Endothelial cell of umbilical vein (primary cell): Measurements from ENCODE around the gene CHST11. TPM values are rescaled to one million over a fixed set of nuclear protein-coding genes. Genes with fewer than 3 reads are reported as not detected.

Experiments used
- BruUV-seq: library from RNA; stranded (reverse); fragments of 400-500 nt; replicated peaks from 2 replicates; lab custom pipeline; 2021; lab: Mats Ljungman, UMichigan
- CTCF ChIA-PET: fragments of 300-600, 350-600 bp; sonication (Branson Sonifier 250); formaldehyde crosslinking; loops from one replicate; lab custom pipeline; 2021; ENCODE audit warnings: antibody characterized with exemption, inconsistent platforms; lab: Charles Lee
- POLR2A ChIA-PET: fragments of 300-600, 350-600 bp; sonication (Branson Sonifier 250); formaldehyde crosslinking; loops from one replicate; lab custom pipeline; 2021; ENCODE audit warnings: antibody characterized with exemption, inconsistent platforms; lab: Charles Lee
- DNase-seq: peaks from one replicate; pipeline ENCODE4 v3.0.0-alpha.2; 2011; ENCODE audit warnings: low read depth, low spot score
- FAIRE-seq: peaks from 2 replicates; lab custom pipeline; 2011; peaks lifted over from hg19 to GRCh38; lab: Jason Lieb, UNC
- H2AFZ ChIP-seq: 2 replicates; pipeline ENCODE4 v1.6.0; 2012; ENCODE audit warnings: low read depth, low read length, control low read depth, inconsistent platforms
- H3K27ac ChIP-seq: 2 replicates; pipeline ENCODE4 v1.5.1; 2011; ENCODE audit warnings: low read depth, mild to moderate bottlenecking, control low read depth, low read length, moderate library complexity; ENCODE audit not compliant: insufficient read depth
- H3K27me3 ChIP-seq, 2 experiments: 2 replicates each; pipeline versions ENCODE4 v1.6.0 to v1.6.1; 2011; ENCODE audit warnings: low read length in 2 of 2, mixed read lengths in 1 of 2; ENCODE audit not compliant: control insufficient read depth in 2 of 2, insufficient read depth in 2 of 2
- H3K36me3 ChIP-seq, 2 experiments: 2 replicates in 1 of 2; 3 replicates in 1 of 2; pipeline ENCODE4 v1.5.1; 2011; ENCODE audit warnings: low read length in 2 of 2, mild to moderate bottlenecking in 1 of 2, moderate library complexity in 1 of 2; ENCODE audit not compliant: control insufficient read depth in 2 of 2, insufficient read depth in 2 of 2; ENCODE audit errors: extremely low read depth in 1 of 2
- H3K4me1 ChIP-seq: 3 replicates; pipeline ENCODE4 v1.5.1; 2011; ENCODE audit warnings: mild to moderate bottlenecking, low read length; ENCODE audit not compliant: control insufficient read depth, insufficient read depth; ENCODE audit errors: extremely low read depth
- H3K4me2 ChIP-seq: 2 replicates; pipeline ENCODE4 v1.6.1; 2011; ENCODE audit warnings: low read length, control low read depth, mixed read lengths; ENCODE audit not compliant: insufficient read depth
- H3K4me3 ChIP-seq, 3 experiments: fragments of 200-600 bp in 1 of 3; sonication (generic), shearing (Covaris generic) in 1 of 3; replicated peaks in 1 of 3; 2 replicates each; pipeline ENCODE4 v1.5.1; 2011 to 2016; ENCODE audit warnings: control low read depth in 3 of 3, low read length in 3 of 3, mild to moderate bottlenecking in 2 of 3, inconsistent platforms in 1 of 3, low read depth in 1 of 3, moderate library complexity in 1 of 3; ENCODE audit not compliant: insufficient read depth in 1 of 3
- H3K79me2 ChIP-seq: 2 replicates; pipeline ENCODE4 v1.6.0; 2012; ENCODE audit warnings: low read length, inconsistent platforms; ENCODE audit not compliant: control insufficient read depth, insufficient read depth
- H3K9ac ChIP-seq: replicated peaks from 2 replicates; pipeline ENCODE3; 2011; ENCODE audit warnings: low read length, control low read depth; ENCODE audit not compliant: insufficient read depth; ENCODE audit errors: extremely low read depth
- H3K9me1 ChIP-seq: replicated peaks from 3 replicates; pipeline ENCODE4 v1.6.0; 2011; ENCODE audit warnings: mild to moderate bottlenecking, low read length; ENCODE audit not compliant: control insufficient read depth, insufficient read depth; ENCODE audit errors: extremely low read depth
- H3K9me3 ChIP-seq: replicated peaks from 2 replicates; pipeline ENCODE4 v1.5.1; 2012; ENCODE audit warnings: low read length, inconsistent platforms; ENCODE audit not compliant: control insufficient read depth, insufficient read depth
- H4K20me1 ChIP-seq: replicated peaks from 2 replicates; pipeline ENCODE3; 2011; ENCODE audit warnings: mild to moderate bottlenecking, low read length; ENCODE audit not compliant: control insufficient read depth, insufficient read depth; ENCODE audit errors: extremely low read depth
- CTCF ChIP-seq, 2 donors: IDR thresholded peaks; 1 replicate in 1 of 2; 2 replicates in 1 of 2; pipeline ENCODE4 v1.5.1; 2011; ENCODE audit warnings: low read length in 2 of 2, mild to moderate bottlenecking in 2 of 2, moderate library complexity in 2 of 2, control low read depth in 1 of 2, inconsistent platforms in 1 of 2, low read depth in 1 of 2; ENCODE audit not compliant: insufficient read depth in 1 of 2; ENCODE audit errors: extremely low read depth in 1 of 2
- EZH2 ChIP-seq: IDR thresholded peaks from 2 replicates; pipeline ENCODE4 v1.6.1; 2012; ENCODE audit warnings: borderline replicate concordance, low read depth, mild to moderate bottlenecking, moderate library complexity, low read length, inconsistent platforms; ENCODE audit not compliant: severe bottlenecking
- MAX ChIP-seq: IDR thresholded peaks from 2 replicates; pipeline ENCODE4 v1.6.1; 2011; ENCODE audit not compliant: insufficient read depth, insufficient read length
- POLR2A ChIP-seq: IDR thresholded peaks from 2 replicates; pipeline ENCODE4 v1.6.1; 2012; ENCODE audit warnings: low read depth, mild to moderate bottlenecking, control low read depth, low read length
- POLR2AphosphoS5 ChIP-seq: IDR thresholded peaks from 2 replicates; pipeline ENCODE4 v1.6.1; 2012; ENCODE audit warnings: low read depth, mild to moderate bottlenecking, control low read depth, low read length, moderate library complexity; ENCODE audit not compliant: insufficient read depth
- dilution Hi-C: fragments of 300-500 bp; cut with MboI; formaldehyde crosslinking; loops from one replicate; pipeline ENCODE4 v1.15.0; 2019; ENCODE audit warnings: low sequenced_read_pairs; ENCODE audit not compliant: extremely low pct_ligation_motif_present
- intact Hi-C: fragments of 100-400 bp; cut with micrococcal nuclease; formaldehyde crosslinking; loops from one replicate; pipeline ENCODE4 v1.10.0; 2022
- polyA plus RNA-seq, 4 experiments: library from polyadenylated mRNA; depleted of rRNA in 3 of 4; stranded (reverse) in 3 of 4; unstranded in 1 of 4; fragments of >200 nt; gene quantifications; 2 replicates each; pipeline versions ENCODE4 v1.2.1 to v1.2.3, GENCODE V29; 2011 to 2012; ENCODE audit warnings: missing spikeins in 1 of 4
- total RNA-seq: library from RNA; stranded (reverse); gene quantifications from 2 replicates; pipeline ENCODE4 v1.2.3, GENCODE V29; 2021

The CHST11 gene
- total and polyA plus RNA-seq, 2 donors (not counting 3 experiments of a cell fraction or from before 2014, with no cell fraction given) = 19.7 to 20.9 TPM

GRCh38 chr12:104410786-104411185, 46.0 kb upstream of the CHST11 start:
- no TSS peak for BruUV-seq
- FAIRE-seq = no peak
- intact Hi-C loops = no loop called here

More at GRCh38 chr12:104410786-104411185, 46.0 kb upstream of the CHST11 start:
- H3K36me3 ChIP-seq = no peaks in the 10 kb centered on the region
- no peak overlapping the region for H3K4me3 ChIP-seq
- no peaks in the 10 kb centered on the region for H4K20me1 ChIP-seq
- POLR2A ChIA-PET = no interaction called here
- no peaks in the 10 kb centered on the region for H3K9me1 ChIP-seq
- H3K4me1 ChIP-seq = peaks cover 28% of the 10 kb centered on the region
- H3K4me2 ChIP-seq = no peak overlapping the region
- H3K9ac ChIP-seq = no peak overlapping the region
- dilution Hi-C loops = no loop called here
- H3K79me2 ChIP-seq = no peaks in the 10 kb centered on the region
- H2AFZ ChIP-seq = no peak overlapping the region
- CTCF ChIA-PET = no interaction called here
- no peak for DNase-seq
- H3K27ac ChIP-seq = no peak overlapping the region
- no peaks in the 10 kb centered on the region for H3K27me3 ChIP-seq
- TF ChIP-seq POLR2AphosphoS5 = no peak
- no peak for TF ChIP-seq EZH2
- TF ChIP-seq CTCF (IDR thresholded peaks at IDR 0.05; ENCODE audit: extremely low read depth in 1 of 2, insufficient read depth in 1 of 2, low read depth in 1 of 2, low read length in 2 of 2) = no peak
- no peak for TF ChIP-seq MAX
- no peak for TF ChIP-seq POLR2A
- no peaks in the 10 kb centered on the region for H3K9me3 ChIP-seq
